Activated CD8-positive, alpha-beta memory T cell treated with anti-CD3 and anti-CD28 coated beads for 48 hours (primary cell): ENCODE measurements around the gene CCDC71.

Source experiments
- DNase-seq, 3 experiments: peaks; one replicate each; pipeline ENCODE4 v3.0.0-alpha.2; 2020; ENCODE audit warnings: low read depth in 2 of 3, low spot score in 2 of 3

The CCDC71 gene

DNA sequence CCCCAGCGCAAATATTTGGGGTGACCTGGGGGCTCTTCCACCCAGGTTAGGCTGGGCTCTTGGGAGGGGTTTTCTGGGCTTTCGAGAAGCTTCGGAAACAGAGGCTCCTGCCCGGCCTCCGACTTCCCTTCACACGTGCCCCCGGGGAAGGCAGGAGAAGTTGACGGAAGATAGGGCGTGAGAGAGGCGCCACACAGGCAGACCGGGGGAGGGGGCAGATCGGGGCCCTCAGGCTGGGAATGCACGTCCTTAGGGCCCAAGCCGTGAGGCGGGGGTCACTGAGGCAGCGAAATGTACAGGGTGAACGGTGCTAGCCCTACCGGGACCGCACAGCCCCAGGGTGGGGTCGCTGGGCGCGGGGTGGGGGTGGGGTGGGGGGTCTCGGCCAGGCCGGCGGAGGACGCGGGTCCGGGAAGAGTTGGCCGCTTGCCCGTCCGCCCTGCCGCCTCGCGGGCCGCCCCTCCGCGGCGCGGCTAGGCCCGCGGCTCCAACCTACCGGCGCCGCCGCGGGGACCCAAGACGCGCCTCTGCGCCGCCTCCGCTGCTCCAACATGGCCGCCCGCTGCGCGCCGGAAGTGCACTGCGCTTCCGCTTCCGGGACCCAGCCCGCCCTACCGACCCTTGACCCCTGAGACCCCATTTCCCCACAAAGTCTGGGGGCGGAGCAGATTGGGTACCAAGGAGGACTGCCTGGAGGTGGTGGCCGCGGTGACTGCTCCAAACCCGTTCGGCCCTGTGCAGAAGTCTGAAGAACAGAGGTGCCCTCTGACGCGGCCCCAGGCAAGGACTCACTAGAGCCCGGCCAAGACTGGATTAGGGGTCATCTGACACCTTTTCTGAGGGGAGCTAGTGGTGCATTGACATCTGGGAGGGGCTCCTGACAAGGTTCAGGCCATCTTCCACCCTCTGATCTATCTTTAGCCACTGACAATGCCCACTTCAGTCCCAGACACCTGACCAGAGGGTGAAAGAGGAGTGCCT lies at the start of gene CCDC71:
TSS of gene CCDC71 (minus strand) at position 561 of the 981 bp plus-strand sequence. CDS start 2,123 bp downstream, outside the sequence.
- peak; percentile 45 to 65 (median 62) for DNase-seq

DNA sequence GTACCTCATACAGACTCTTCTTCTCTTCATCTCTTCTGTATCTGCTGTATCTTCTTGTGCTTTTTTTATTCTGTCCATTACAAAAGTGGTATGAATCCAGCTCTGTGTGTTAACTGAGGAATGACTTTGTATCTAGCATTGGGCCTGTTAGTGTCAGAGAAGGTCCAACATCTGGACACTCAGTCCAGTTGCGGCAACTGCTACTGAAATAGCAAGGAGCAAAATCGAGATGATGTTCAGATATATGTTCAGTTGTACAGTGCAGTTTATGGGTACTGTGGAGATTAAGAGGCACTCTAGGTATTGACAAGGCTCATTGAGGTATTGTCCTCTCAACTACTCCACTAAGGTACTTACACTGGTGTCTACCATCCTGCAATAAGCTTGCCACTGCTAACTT lies 47.9 kb upstream of the CCDC71 start:
- no peak for DNase-seq

DNA sequence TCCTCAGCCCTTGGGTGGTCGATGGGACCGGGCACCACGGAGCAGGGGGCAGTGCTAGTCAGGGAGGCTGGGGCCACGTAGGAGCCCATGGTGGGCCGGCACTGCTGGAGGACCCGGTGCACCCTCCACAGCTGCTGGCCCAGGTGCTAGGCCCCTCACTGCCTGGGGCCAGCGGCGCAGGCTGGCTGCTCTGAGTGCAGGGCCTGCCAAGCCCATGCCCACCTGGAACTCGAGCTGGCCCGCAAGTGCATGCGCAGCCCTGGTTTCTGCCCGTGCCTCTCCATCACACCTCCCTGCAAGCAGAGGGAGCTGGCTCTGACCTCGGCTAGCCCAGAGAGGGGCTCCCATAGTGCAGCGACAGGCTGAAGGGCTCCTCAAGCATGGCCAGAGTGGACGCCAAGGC lies 47.4 kb upstream of the CCDC71 start:
- DNase-seq = no peak

DNA sequence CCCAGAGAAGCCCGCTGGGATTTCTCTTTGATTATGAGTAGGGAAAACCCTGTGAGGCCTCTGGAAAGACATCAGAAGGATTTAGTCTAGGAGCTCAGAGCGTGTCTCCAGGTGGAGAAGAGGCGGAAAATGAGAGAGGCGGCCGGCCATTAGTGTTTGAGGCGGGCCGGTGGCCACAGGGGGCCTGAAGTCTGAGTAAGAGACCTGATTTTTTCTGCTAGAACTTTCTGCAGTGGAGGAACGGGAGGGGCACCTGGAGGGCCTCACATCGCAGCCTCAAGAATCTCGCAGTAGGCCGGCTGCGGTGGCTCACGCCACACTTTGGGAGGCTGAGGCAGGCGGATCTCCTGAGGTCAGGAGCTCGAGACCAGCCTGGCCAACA lies 33.8 kb upstream of the CCDC71 start:
- DNase-seq = no peak

DNA sequence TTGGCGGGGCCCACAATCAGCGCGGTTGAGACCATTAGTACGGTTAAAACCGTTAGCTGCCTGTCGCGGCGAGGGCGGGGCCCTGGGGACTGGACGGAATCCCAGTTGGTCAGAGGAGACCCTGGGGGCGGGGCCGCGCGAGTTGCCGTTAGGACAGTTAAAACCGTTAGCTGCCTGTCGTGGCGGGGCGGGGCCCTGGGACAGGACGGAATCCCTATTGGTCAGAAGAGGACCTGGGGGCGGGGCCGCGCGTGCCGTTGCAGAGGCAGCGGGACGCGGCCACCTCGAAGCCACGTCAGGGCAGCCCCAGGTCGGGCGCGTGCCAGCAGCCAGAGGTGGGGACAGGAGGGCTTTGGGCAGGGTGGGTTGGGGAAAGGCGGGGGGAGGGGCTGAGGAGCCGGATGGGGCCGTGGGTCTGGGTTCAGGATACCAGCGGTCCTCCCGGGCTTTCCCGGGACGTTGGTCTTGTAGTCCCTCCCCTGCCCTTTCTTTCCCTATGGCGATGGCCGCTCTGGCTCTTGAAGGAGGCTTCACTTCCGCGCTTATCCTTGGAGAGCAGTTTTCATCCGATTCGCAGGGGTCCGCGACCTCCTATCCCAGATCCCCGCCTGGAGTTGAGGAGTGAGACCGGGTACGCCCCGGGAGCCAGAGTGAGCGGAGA lies 33.2 kb upstream of the CCDC71 start:
- no peak for DNase-seq

DNA sequence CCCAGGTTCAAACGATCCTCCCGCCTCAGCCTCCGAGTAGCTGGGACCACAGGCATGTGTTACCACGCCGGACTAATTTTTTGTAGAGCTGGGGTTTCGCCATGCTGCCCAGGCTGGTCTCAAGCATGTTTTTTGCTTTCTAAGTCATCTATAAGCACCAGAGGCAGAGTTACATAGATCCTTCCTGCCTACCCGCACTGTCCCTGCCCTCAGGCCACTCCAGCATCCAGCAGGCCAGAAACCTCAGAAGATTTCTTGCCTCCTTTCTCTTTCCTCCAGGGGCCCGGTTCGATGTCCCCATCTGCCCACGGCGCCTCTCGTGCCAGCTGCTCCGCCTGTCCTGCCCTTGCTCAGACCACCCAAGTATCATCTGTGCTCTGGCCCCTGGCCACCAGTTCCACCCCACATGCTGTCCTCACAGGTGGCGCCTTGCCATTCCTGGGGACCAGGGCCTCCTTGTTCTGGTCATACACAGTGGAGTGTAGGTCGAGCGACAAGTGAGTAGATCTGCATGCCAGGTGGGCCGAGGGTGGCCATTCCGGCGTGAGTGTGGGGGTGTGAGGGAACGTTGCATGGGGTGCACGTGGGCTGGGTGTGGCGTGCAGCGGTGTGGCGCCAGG lies 32.6 kb upstream of the CCDC71 start:
- no peak for DNase-seq

DNA sequence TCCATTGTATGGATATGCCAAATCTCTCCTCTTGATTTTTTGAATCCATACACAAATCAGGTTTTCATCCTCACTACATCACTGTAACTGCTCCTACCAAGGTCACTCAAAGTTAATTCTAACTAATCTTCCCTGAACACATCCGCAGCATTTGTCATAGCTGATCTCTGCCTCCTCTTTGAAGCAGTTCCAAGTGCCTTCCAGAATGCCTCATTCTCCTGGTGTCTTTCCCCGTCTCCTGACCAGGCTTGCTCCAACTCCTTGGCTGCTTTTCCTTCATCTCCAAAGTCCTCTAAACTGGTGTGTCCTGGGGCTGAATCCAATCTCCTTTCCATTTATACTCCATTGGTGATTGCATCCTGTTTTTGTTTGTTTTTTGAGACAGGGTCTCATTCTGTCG lies 32.0 kb upstream of the CCDC71 start:
- no peak for DNase-seq

DNA sequence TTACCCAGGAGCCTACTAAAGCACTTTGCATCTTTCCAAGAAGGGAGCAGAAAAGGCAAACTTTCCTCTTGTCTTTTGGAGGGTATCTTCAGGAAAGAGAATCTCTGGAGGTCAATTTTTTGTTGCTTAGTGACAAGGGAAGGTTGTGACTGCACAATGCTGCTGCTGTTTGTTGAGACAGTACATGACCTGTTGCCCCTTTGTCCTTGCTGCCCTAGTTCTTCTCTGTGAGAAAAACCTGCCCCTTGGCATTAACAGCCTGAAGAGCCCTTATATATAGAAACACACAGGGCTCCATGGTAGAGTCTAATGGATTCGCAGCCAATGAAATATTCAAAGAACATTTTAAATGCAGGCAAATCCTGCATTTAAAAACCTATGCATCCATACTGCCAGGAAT lies 25.6 kb upstream of the CCDC71 start:
- DNase-seq = no peak

DNA sequence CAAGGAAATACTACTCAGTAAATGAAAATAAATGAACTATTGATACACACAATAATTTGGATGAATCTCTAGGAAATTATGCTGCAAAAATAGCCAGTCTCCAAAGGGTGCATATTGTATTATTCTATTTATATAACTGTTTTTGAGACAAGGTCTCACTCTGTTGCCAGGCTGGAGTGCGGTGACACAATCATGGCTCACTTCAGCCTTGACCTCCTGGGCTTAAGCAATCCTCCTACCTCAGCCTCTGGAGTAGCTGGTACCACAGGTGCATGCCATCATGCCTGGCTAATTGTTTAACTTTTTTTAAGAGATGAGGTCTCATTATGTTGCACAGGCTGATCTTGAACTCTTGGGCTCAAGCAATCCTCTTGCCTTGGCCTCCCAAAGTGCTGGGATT lies 17.7 kb upstream of the CCDC71 start:
- no peak for DNase-seq

DNA sequence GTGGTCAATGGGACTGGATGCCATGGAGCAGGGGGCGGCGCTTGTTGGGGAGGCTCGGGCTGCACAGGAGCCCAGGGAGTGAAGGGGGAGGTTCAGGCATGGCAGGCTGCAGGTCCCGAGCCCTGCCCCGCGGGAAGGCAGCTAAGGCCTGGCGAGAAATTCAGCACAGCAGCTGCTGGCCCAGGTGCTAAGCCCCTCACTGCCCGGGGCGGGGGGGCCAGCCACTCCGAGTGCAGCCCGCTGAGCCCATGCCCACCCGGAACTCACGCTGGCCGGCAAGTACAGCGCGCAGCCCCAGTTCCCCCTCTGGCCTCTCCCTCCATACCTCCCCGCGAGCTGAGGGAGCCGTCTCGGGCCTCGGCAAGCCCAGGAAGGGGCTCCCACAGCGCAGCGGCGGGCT lies 16.6 kb upstream of the CCDC71 start:
- DNase-seq = no peak

DNA sequence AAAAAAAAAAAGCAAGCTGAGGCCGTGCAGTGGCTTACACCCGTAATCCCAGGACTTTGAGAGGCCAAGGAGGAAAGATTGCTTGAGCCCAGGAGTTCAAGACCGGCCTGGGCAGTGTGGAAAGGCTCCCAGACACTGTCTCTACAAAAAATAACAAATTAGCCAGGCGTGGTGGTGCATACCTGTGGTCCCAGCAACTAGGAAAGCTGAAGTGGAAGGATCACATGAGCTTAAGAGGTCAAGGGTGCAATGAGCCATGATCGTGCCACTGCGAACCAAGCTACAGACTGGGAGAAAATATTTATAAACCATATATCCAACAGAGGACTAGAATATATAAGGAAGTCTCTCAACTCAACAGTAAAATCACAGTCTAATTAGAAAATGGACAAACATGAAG lies 15.2 kb upstream of the CCDC71 start:
- DNase-seq = no peak

DNA sequence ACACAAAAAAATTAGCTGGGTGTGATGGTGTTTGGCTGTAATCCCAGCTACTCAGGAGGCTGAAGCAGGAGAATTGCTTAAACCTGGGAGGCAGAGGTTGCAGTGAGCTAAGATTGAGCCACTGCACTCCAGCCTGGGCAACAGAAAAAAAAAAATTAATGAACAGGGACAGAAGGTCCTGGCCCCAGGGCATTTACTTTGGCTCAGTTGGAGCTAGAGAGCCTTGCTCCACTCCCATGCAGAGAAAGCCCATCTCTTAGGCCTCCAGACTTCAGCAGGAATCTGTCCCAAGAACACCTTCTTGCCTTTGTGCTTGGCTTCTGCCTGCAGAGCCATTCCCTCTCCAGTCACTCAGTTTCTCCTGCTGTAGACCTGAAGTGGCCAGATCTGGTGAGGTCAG lies 14.0 kb upstream of the CCDC71 start:
- no peak for DNase-seq

DNA sequence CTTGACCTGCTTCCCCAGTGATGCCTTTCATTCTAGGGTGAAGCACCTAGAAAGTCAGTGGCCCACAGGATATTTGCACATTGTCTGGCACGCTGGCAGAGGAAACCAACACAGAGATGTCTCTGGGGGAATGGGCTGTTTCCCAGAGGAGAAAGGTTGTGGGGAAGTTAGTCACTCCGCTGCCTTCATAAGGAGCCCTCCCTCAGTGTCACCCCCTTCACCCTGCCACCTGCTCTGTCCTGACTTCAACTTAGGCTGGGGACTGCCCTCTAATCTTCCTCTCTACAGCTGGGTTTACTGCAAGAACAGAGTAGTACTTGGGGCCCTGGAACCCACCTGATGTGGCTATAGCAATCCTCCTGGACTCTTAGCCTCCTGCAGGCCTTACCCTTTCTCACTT lies 10.9 kb upstream of the CCDC71 start:
- DNase-seq = no peak

DNA sequence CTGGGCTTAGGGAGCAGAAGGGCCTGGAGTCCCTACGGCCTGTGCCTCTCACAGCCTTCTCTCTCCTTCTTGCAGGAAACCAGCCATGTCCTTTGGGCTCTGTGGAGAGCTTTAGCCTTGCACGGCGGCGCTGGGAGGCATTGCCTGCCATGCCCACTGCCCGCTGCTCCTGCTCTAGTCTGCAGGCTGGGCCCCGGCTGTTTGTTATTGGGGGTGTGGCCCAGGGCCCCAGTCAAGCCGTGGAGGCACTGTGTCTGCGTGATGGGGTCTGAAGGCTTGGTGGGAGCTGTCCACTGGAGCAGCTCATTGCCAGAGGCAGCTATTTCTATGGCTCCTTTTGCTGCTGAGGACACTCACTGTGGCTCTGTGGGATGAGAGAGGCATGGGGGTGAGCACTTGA lies 9.4 kb upstream of the CCDC71 start:
- DNase-seq = no peak

DNA sequence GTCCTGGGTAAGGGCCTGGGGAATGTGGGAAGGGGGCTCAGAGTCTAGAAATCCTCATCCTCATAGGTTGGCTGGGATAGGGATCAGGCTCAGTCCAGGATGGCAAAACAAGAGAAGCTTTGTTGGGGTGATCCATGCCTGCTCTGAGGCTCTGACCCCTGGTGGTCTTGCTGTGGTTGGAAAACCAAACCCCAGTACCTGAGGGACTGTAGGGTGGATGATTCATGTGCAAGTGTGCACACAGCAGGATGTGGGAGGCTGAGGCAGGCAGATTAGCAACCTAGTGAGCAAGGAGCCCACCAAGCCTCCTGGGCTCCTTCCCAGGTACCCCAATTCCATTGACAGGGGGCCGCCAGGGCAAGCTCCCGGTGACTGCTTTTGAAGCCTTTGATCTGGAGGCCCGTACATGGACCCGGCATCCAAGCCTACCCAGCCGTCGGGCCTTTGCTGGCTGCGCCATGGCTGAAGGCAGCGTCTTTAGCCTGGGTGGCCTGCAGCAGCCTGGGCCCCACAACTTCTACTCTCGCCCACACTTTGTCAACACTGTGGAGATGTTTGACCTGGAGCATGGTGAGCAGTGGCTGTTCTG lies 8.4 kb upstream of the CCDC71 start:
- DNase-seq = no peak

DNA sequence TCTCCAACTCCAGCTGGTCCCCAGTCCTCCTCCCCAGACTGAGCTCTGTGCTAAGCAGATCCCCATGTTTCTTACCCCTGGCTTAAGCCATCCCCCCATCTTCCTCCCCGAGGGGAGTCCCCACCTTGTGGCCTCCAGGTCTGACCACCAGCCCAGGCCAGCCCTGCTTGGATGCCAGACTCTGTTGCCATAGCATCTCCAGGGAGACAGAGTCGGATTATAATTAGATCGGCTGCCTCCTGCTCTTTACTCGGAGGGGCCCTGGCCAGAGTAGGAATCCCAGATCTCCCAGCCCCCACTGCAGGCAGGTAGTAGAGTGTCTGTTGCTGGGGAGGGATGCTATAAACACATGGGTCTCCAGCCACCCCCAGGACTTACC lies 7.7 kb upstream of the CCDC71 start:
- DNase-seq = no peak

DNA sequence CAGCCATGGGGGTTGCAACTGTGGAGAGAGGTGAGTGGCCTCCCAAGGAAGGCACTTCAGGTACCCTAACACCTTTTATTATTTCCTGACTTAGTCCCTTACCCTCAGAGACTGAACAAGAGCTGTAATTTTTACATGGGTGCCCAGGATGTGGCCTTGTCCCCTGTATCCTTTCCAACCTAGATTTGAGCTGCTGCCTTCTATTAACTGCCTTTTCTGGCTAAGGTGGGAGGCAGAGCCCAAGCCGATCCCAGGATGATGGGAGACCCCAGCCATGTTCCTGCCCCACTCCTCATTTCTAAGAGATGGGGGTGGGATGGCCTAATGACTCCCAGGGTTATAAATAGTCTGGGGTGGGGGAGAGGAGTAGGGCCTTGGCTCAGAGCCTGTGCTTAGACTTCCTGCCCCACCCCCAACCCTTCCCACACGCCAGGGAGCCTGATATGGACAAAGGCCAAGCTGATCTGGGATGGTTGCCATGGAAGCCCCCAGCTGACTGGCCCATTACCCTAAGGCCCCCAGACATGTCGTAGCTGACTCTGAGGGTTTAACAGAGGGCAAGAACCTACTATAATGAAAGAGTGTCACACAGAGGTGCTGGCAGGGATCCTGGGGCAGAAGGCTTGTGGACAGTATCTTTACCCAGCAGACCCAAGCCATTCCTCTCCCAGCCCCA lies 7.1 kb upstream of the CCDC71 start:
- DNase-seq = no peak

DNA sequence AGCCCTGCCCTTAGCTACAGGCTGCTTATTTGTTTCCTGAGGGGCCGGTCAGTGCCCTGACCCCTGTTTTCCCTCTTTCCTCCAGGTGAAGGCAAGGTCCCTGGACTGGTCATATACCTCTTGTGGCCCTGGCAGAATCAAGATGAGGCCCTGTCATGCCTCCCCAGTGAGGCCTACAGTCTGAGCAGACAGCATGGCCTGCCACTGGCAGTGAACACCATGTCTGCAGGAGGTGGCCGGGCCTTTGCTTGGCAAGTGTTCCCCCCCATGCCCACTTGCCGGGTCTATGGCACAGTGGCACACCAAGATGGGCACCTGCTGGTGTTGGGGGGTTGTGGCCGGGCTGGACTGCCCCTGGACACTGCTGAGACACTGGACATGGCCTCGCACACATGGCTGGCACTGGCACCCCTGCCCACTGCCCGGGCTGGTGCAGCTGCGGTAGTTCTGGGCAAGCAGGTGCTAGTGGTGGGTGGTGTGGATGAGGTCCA lies 6.5 kb upstream of the CCDC71 start:
- no peak for DNase-seq

DNA sequence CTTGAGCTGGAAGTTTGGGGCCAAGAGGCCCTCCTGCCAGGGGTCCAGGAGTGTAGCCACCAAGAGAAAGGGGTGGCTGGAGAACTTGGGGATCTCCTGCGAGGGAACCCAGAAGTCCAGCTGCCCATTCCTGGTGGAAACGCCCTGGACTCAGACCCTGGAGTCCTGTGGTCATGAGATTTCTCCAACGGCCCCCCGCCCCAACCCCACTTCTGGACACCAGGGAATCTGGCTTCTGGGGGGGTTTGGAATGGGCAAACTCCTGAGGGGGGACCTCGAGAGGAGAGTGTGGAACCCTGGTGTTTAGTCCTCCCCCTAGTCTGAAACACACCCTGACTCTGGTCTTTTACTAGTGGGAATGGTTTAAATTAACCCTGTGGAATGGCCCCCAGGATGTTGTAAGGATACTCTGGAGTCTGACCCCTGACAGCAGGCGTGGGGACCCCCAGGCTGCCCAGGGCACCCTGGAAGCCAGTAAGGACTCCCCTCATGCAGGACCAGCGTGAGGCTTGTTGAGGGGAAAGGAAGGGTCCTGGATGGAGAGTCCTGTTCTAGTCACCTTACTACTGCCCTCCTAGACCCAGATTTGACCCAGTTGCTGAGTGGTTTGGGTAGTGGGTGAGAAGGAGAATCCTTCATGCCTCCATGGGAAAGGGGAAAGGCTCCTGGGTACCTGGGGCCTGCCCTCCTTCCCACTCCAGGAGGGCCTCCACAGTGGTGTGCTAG lies 5.8 kb upstream of the CCDC71 start:
- DNase-seq = no peak

DNA sequence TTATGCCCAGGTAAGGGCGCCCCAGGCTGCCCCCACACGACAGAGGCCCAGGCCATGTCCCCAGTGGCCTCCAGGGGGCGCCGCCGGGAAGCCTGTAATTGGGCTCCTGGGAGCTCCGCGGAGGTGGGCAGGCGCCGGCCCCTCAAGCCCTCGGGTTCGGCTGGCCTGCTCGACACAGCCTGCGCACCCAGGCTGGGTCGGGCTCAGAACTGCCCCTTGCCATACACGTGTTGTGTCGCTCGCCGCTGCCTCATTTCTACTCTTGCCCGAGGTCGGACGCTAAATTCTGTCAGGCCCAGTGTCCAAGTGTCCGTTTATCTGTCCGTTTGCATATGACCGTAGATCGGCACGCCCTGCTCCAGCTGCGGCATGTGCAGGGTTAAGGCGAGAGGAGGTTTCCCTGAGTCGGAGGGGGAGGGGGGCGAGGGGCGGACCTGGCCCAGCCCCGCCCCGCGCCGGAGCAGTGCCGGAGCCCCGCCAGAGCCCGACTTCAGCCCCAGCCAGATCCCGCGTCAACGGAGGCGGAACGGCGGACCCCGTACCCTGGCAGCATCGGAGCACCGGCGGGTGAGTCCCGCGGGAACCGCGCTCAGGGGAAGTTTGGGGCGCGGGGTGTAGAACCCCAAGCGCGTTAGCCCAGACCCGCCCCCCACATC lies 5.1 kb upstream of the CCDC71 start, which contains the start of gene KLHDC8B:
TSS of gene KLHDC8B (plus strand) at position 480 of the 656 bp plus-strand sequence. CDS start 1,172 bp downstream, outside the sequence.
- DNase-seq = peak; percentile 69 to 92 (median 87)
